ENCODE data around the gene FLCN. TPM values are rescaled to one million over a fixed set of nuclear protein-coding genes. Genes with fewer than 3 reads are reported as not detected.
"Not testable (repeated sequence)": the region's sequence is repeated elsewhere in the genome, so short reads cannot be mapped to it uniquely, and the experiment has no call there.

Gene FLCN
- 22.1 TPM for total RNA-seq (ENCODE audit: insufficient read depth, low replicate concordance)

GRCh38 chr17:17237026-17237799 is at the start of gene FLCN:
TSS of gene FLCN (minus strand) at chr17:17237168. CDS start at chr17:17228137, 9,031 bp downstream.
- peak; percentile 93 for DNase-seq (ENCODE audit: low spot score)

- no peak for DNase-seq (ENCODE audit: low spot score)
Measured at GRCh38 chr17:17285951-17286350, 49.0 kb upstream of the FLCN start.

GRCh38 chr17:17280613-17281549 is 43.9 kb upstream of the FLCN start, which contains the start of gene COPS3:
TSS of gene COPS3 (minus strand) at chr17:17281246. CDS start at chr17:17281186, 60 bp downstream.
- peak; percentile 99 for DNase-seq (ENCODE audit: low spot score)

GRCh38 chr17:17279316-17279715 is 42.3 kb upstream of the FLCN start:
- DNase-seq (ENCODE audit: low spot score), result no peak

GRCh38 chr17:17277431-17277830 is 40.5 kb upstream of the FLCN start:
- not testable (repeated sequence) for DNase-seq (ENCODE audit: low spot score)

- peak; percentile 4 for DNase-seq (ENCODE audit: low spot score)
Measured at GRCh38 chr17:17275971-17276370, 39.0 kb upstream of the FLCN start.

GRCh38 chr17:17269926-17270773 is 33.2 kb upstream of the FLCN start:
- no peak for DNase-seq (ENCODE audit: low spot score)

GRCh38 chr17:17264430-17264829 is 27.5 kb upstream of the FLCN start:
- DNase-seq (ENCODE audit: low spot score), result no peak

- DNase-seq (ENCODE audit: low spot score), result no peak
Measured at GRCh38 chr17:17258998-17259397, 22.0 kb upstream of the FLCN start.

- DNase-seq (ENCODE audit: low spot score), result no peak
Measured at GRCh38 chr17:17258011-17258410, 21.0 kb upstream of the FLCN start.

- no peak for DNase-seq (ENCODE audit: low spot score)
Measured at GRCh38 chr17:17256316-17256715, 19.3 kb upstream of the FLCN start.

GRCh38 chr17:17255689-17256088 is 18.7 kb upstream of the FLCN start:
- DNase-seq (ENCODE audit: low spot score), result not testable (repeated sequence)

GRCh38 chr17:17254036-17254435 is 17.1 kb upstream of the FLCN start:
- DNase-seq (ENCODE audit: low spot score), result no peak

GRCh38 chr17:17253406-17253805 is 16.4 kb upstream of the FLCN start:
- no peak for DNase-seq (ENCODE audit: low spot score)

- no peak for DNase-seq (ENCODE audit: low spot score)
Measured at GRCh38 chr17:17252149-17252661, 15.2 kb upstream of the FLCN start.

- no peak for DNase-seq (ENCODE audit: low spot score)
Measured at GRCh38 chr17:17246879-17247278, 9.9 kb upstream of the FLCN start.

GRCh38 chr17:17243163-17243562 is 6.2 kb upstream of the FLCN start:
- DNase-seq (ENCODE audit: low spot score), result no peak

- DNase-seq (ENCODE audit: low spot score), result no peak
Measured at GRCh38 chr17:17242246-17242645, 5.3 kb upstream of the FLCN start.

- no peak for DNase-seq (ENCODE audit: low spot score)
Measured at GRCh38 chr17:17241656-17242055, 4.7 kb upstream of the FLCN start.

GRCh38 chr17:17239832-17240231 is 2.9 kb upstream of the FLCN start:
- no peak for DNase-seq (ENCODE audit: low spot score)
